EL (cell line): ENCODE data around the gene WAC.
A peak's percentile ranks its signal among the peaks of the same experiment; 100 is the strongest.
"Not testable (repeated sequence)": the region's sequence is repeated elsewhere in the genome, so short reads cannot be mapped to it uniquely, and the experiment has no call there.

Experiments
- DNase-seq: peaks from one replicate; pipeline ENCODE4 v3.0.0-alpha.2; 2016

The WAC gene

GRCh38 chr10:28532337-28533185 lies at the start of gene WAC:
Gene WAC, plus strand, starts transcription at chr10:28533118. Its CDS starts 462 bp downstream, at chr10:28533580.
- peak; percentile 93 for DNase-seq

DNA sequence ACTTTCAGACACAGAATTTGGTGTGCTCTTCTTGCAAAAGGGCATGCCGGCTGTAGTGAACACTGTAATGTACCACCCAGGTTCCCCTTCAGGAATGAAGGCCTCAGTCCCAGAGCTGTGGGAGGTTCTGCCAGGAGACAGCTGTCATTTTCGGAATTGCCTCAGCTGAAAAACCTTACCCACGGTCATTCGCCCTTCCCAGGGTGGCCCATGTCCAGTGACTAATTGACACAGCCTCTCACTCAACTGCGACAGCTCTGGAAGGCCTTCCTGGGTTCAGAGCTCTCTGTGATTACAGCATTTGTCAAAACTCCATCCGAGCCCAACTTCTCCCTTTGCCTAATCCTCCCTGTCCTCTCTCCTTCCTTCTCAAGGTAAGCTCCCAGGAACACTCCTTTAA lies 43.7 kb upstream of the WAC start:
- DNase-seq, result no peak

GRCh38 chr10:28490256-28490865 lies 42.6 kb upstream of the WAC start:
- DNase-seq, result not testable (repeated sequence)

DNA sequence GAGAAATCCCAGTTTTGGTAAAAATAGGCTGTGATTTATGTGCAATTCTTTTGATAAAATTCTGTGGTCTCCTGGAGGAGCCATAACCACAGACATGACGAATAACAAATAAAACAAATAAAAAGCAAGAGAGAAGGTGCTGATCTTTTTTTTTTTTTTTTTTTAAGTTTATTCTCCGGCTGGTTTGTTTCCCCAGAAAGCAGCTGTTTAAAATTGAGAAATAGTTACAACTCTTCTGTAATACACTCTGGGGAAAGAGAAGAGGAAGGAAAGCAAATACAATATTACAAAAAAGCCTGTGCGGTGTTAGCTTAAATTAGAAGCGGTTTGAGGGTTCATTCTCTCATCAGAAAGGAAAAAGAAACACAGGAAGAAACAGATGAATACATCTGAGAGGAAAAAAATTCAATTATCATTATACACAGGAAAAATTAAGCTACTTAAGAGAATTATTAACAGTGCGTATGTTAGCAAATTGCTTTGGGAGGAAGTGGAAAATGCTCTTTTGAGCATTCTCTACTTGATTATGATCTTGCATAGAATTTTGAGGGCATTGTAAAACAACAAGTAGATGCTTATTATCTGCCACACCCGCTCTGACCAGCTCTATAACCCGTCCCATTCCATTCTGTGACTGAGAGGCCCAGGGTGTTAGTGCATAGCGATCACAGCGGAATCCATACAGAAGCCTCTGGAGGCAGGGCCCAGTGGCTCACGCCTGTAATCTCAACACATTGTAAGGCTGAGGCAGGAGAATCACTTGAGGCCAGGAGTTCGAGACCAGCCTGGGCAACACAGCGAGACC lies 40.6 kb upstream of the WAC start:
- DNase-seq, result no peak

- DNase-seq, result no peak
These were observed 38.5 kb upstream of the WAC start for GRCh38 chr10:28494420-28494819.

DNA sequence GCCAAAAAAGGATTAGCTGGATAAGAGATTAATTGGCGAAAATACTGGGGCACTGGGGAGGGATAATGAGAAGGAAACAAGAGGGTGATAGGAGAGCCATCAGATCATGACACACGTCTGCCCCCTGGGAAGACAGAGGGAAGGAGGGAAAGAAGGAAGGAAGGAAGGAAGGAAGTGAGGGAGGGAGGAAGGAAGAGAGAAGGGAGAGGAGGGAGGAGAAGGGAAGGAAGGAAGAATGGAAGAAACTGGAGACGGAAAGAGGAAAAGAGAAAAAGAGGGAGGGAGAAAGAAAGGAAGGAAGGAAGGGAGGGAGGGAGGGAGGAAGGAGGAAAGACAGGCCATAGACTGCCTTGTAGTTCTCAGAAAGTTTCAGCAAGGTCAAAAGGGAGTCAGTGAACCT lies 37.8 kb upstream of the WAC start:
- no peak for DNase-seq

GRCh38 chr10:28496017-28496416 lies 36.9 kb upstream of the WAC start:
- DNase-seq, result no peak

- DNase-seq, result no peak
These were observed 36.4 kb upstream of the WAC start for GRCh38 chr10:28496481-28496961.

DNA sequence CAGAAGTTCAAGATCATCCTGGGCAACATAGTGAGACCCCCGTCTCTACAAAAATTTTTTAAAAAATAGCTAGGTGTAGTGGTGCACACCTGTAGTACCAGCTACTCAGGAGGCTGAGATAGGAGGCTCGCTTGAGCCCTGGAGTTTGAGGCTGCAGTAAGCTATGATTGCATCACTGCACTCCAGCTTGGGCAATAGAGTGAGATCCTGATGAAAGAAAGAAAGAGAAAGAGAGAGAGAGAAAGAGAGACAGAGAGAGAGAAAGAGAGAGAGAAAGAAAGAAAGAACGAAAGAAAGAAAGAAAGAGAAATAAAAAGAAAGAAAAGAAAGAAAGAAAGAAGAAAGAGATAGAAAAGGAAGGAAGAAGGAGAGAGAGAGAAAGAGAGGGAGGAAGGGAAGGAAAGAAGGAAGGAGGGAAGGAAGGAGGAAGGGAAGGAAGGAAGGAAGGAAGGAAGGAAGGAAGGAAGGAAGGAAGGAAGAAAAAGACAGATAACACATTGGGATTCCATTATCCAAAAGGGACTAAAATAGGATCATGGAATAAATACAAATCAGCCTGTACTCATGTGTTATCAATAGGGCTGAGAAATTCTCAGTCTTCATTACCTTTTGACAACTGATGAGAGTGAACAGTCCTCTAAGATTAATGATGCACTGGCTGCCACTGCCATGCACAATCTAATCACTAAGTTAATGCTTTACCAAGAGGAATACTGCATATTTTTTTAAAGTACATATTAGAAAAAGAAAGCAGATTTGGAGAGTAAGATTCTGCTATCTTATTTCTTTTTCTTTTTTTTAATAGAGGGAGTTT lies 35.4 kb upstream of the WAC start:
- DNase-seq, result no peak

- not testable (repeated sequence) for DNase-seq
These were observed 32.7 kb upstream of the WAC start for GRCh38 chr10:28500203-28500602.

DNA sequence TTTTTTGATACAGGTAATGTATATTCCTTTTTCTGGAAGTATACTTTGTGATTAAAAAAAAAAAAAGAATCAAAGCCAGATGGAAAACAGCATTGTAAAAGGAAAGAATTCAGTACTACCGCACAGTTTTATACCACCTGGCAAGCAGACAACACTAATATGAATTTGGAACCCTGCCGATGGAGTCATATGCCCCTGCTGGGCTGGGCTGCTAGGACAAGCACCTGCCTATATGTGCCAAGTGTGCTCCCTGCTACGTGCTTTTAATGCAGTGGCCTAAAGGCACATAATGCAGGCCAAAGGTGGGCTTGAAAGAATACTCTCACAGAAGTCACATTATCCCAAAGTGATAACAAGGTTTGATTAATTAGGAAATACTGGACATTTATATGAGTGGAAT lies 29.8 kb upstream of the WAC start:
- peak; percentile 8 for DNase-seq

GRCh38 chr10:28505359-28505959 lies 27.5 kb upstream of the WAC start:
- DNase-seq, result no peak

GRCh38 chr10:28508304-28508925 lies 24.5 kb upstream of the WAC start:
- DNase-seq, result no peak

DNA sequence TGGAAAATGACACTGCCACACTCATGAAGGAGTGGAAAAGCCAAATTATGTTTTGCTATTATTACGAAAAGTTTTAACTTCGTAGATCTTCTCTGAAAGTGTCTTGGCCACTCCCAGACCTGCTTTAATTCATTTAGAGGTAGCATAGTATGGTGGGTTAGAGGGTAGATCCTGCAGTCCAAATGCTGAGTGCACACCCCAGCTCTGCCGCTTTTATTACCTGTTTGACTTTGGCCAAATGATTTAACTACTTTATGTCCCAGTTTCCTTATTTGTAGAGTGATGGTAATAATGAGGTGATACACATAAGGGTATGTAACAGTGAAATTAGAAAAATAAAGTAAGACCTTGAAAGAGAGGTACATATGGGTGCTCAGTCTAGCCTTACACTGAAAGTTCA lies 23.6 kb upstream of the WAC start:
- DNase-seq, result no peak

DNA sequence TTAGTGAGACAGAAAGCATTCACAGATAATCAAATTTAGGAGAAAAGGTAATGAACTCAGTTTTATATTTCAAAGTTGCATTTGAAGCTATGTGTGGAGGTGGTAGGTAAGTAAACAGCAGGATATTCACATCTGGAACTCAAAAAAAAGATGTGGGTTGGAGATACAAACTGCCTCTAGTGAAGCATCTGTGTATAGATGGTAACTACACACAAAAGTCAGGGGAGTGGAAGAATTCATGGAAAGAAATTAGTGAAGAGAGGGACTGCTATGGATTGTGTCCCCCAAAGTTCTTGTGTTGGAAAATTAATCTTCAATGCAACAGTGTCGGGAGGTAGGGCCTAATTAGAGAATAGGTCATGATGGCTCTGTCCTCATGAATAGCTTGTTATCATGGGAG lies 18.3 kb upstream of the WAC start:
- no peak for DNase-seq

DNA sequence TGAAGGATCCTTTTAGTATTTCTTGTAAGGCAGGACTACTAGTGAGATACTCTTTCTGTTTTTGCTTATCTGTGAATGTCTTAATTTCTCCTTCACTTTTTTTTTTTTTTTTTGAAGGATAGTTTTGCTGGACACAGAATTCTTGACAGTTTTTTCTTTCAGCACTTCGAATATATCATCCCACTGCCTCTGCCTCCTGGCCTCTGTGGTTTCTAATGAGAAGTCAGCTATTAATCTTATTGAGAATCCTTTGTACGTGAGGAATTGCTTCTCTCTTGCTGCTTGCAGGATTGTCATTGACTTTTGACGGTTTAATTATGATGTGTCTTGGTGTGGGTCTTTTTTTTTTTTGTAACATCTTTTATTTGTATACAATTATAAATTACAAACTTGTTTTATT lies 12.6 kb upstream of the WAC start:
- DNase-seq, result no peak

DNA sequence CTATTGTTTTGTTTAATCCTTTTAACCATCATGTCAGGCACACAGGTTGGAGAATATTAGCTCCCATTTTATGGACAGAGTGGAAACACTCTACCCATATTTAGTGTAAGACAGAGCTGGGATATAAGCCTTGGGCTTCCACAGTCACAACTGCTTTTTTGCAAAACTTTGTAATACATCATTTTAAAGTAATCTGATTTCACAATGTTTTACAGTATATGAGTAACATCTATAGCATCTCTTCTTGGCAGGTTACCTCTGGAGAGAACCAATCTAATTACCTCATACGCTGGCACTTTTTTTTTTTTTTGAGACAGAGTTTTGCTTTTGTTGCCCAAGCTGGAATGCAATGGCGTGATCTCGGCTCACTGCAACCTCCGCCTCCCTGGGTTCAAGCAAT lies 12.1 kb upstream of the WAC start:
- peak; percentile 81 for DNase-seq

GRCh38 chr10:28521961-28522360 lies 11.0 kb upstream of the WAC start:
- not testable (repeated sequence) for DNase-seq

DNA sequence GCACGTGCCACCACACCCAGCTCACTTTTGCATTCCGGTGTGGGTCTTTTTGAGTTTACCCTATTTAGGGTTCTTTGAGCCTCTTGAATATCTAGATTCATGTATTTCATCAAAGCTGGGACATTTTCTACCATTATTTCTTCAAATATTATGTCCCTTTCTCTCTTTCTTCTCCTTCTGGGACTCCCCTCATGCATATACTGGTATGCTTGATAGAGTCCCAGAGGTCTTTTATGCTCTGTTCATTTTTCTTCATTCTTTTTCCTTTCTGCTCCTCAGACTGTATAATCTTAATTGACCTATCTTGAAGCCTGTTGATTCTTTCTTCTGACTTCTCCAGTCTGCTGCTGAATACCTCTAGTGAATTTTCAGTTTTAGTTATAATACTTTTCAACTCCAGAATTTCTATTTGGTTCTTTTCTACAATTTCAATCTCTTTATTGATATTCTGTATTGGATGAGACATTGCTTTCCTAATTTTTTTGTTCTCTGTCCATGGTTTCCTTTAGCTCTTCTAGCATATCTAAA lies 9.1 kb upstream of the WAC start:
- no peak for DNase-seq

DNA sequence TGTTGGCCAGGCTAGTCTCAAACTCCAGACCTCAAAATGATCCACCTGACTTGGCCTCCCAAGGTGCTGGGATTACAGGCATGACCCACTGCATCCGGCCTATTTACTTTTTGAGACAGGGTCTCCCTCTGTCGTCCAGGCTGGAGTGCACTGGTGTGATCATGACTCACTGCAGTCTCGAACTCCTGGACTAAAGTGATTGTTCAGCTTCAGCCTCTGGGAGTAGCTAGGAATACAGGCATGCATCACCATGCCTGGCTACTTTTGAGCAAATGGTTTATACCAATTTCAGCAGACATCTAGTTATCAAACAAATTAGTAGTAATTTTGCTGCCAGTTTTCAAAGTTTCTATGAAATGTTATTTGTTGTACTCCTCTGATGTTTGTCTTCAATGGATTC lies 2.2 kb upstream of the WAC start:
- peak; percentile 30 for DNase-seq

- DNase-seq, result no peak
These were observed 257 bp downstream of the WAC start for GRCh38 chr10:28533186-28533564.
